Activated CD4-positive, alpha-beta memory T cell treated with anti-CD3 and anti-CD28 coated beads for 36 hours (primary cell): Measurements from ENCODE around the gene MPP2. TPM values are rescaled to one million over a fixed set of nuclear protein-coding genes. Genes with fewer than 3 reads are reported as not detected.
A peak's percentile ranks its signal among the peaks of the same experiment; 100 is the strongest.
"Not testable (repeated sequence)": the region's sequence is repeated elsewhere in the genome, so short reads cannot be mapped to it uniquely, and the experiment has no call there.

Experiments used
- CTCF ChIA-PET: fragments of 350-600 bp; sonication (Branson Sonifier 250); formaldehyde crosslinking; loops from one replicate; lab custom pipeline; 2021; ENCODE audit warnings: antibody characterized with exemption, inconsistent platforms; lab: Charles Lee
- POLR2A ChIA-PET: fragments of 350-600 bp; sonication (Branson Sonifier 250); formaldehyde crosslinking; loops from one replicate; lab custom pipeline; 2021; ENCODE audit warnings: antibody characterized with exemption; lab: Charles Lee
- DNase-seq: peaks from one replicate; pipeline ENCODE4 v3.0.0-alpha.2; 2020
- H3K27ac Mint-ChIP-seq: one replicate; pipeline ENCODE4 v1.8.0; 2021; ENCODE audit warnings: mixed read lengths
- H3K27me3 Mint-ChIP-seq: one replicate; pipeline ENCODE4 v1.8.0; 2021; ENCODE audit warnings: mixed read lengths
- H3K36me3 Mint-ChIP-seq: one replicate; pipeline ENCODE4 v1.8.0; 2021; ENCODE audit warnings: mixed read lengths
- H3K4me1 Mint-ChIP-seq: one replicate; pipeline ENCODE4 v1.8.0; 2021; ENCODE audit warnings: low read depth, mixed read lengths
- H3K4me3 Mint-ChIP-seq: one replicate; pipeline ENCODE4 v1.8.0; 2021; ENCODE audit warnings: mild to moderate bottlenecking, mixed read lengths
- H3K9me3 Mint-ChIP-seq: one replicate; pipeline ENCODE4 v1.8.0; 2021; ENCODE audit warnings: mixed read lengths
- intact Hi-C: fragments of 100-400 bp; cut with micrococcal nuclease; formaldehyde crosslinking; loops from one replicate; pipeline ENCODE4 v1.15.1; 2023
- total RNA-seq, 2 experiments: library from RNA; stranded (reverse); gene quantifications; one replicate each; pipeline ENCODE4 v1.2.3, GENCODE V29; 2021

The MPP2 gene
- total RNA-seq, 2 experiments from 2014 or later = 1.8 to 2.0 TPM

GRCh38 chr17:43900183-43900857, 7.0 kb downstream of the MPP2 start:
- no peaks in the 10 kb centered on the region for H3K36me3 Mint-ChIP-seq
- intact Hi-C loops = no loop called here
- peak; percentile 90 for DNase-seq
- H3K4me3 Mint-ChIP-seq = peak overlapping the region; percentile 69
- H3K27me3 Mint-ChIP-seq = peaks cover 2% of the 10 kb centered on the region
- peaks cover 7% of the 10 kb centered on the region for H3K4me1 Mint-ChIP-seq
- ChIA-PET CTCF (interaction anchor here (4.2 to 11.7 kb wide), 2 partner anchors 9 to 21 kb away, joined by 20 to 60 read pairs; no protein-coding TSS in a partner anchor), POLR2A (interaction anchor here (0.9 kb wide), 1 partner anchor 25 kb away, joined by 3 read pairs; no protein-coding TSS in a partner anchor)
- no peak overlapping the region for H3K27ac Mint-ChIP-seq
- H3K9me3 Mint-ChIP-seq = no peaks in the 10 kb centered on the region

DNA sequence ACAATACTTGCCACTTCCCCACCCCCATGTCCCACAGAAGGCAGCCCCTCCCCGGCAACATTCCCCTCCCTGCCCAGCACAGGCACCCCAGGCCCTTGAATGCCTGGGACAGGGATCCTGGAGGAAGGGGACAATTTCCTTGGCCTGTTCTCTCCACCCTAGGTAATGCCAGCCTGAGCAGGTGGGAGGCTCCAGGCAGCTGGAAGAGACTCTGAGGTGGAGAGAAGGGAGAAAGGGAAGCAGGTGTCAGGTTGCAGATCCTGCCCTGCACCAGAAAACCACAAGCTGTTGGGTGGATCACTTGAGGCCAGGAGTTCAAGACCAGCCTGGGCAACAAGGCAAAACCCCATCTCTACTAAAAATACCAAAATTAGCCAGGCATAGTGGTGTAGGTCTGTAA, 8.9 kb downstream of the MPP2 start:
- intact Hi-C loops = no loop called here
- H3K4me1 Mint-ChIP-seq = peaks cover 7% of the 10 kb centered on the region
- H3K27me3 Mint-ChIP-seq = peaks cover 2% of the 10 kb centered on the region
- no peaks in the 10 kb centered on the region for H3K36me3 Mint-ChIP-seq
- ChIA-PET CTCF (interaction anchor here (4.2 to 11.7 kb wide), 2 partner anchors 11 to 19 kb away, joined by 20 to 60 read pairs; no protein-coding TSS in a partner anchor), POLR2A (no interaction called here)
- H3K4me3 Mint-ChIP-seq = no peak overlapping the region
- no peaks in the 10 kb centered on the region for H3K9me3 Mint-ChIP-seq
- no peak for DNase-seq
- H3K27ac Mint-ChIP-seq = no peak overlapping the region

GRCh38 chr17:43897831-43898230, 9.5 kb downstream of the MPP2 start:
- Mint-ChIP-seq H3K36me3 (no peaks in the 10 kb centered on the region), H3K9me3 (no peaks in the 10 kb centered on the region), H3K4me3 (no peak overlapping the region), H3K4me1 (peaks cover 7% of the 10 kb centered on the region), H3K27me3 (peaks cover 2% of the 10 kb centered on the region), H3K27ac (no peak overlapping the region)
- intact Hi-C loops = no loop called here
- ChIA-PET CTCF (interaction anchor here (11.7 kb wide), 1 partner anchor 19 kb away, joined by 60 read pairs; no protein-coding TSS in a partner anchor), POLR2A (no interaction called here)
- no peak for DNase-seq

- H3K4me3 Mint-ChIP-seq, H3K27ac Mint-ChIP-seq, DNase-seq, intact Hi-C loops, POLR2A ChIA-PET, H3K27me3 Mint-ChIP-seq, H3K36me3 Mint-ChIP-seq, H3K4me1 Mint-ChIP-seq, H3K9me3 Mint-ChIP-seq: not testable (repeated sequence)
- CTCF ChIA-PET = interaction anchor here (1.4 to 11.7 kb wide), 2 partner anchors 15 to 49 kb away, joined by 4 to 60 read pairs; no protein-coding TSS in a partner anchor
Measured at GRCh38 chr17:43894494-43894893, 12.8 kb downstream of the MPP2 start.

- no peaks in the 10 kb centered on the region for H3K9me3 Mint-ChIP-seq
- H3K4me3 Mint-ChIP-seq = no peak overlapping the region
- POLR2A ChIA-PET = no interaction called here
- H3K27ac Mint-ChIP-seq = no peak overlapping the region
- DNase-seq = no peak
- H3K27me3 Mint-ChIP-seq = no peaks in the 10 kb centered on the region
- H3K4me1 Mint-ChIP-seq = no peaks in the 10 kb centered on the region
- CTCF ChIA-PET = interaction anchor here (0.9 to 11.7 kb wide), 3 partner anchors 14 to 52 kb away, joined by 3 to 60 read pairs (median 5); no protein-coding TSS in a partner anchor
- no peaks in the 10 kb centered on the region for H3K36me3 Mint-ChIP-seq
- intact Hi-C loops = no loop called here
Measured at GRCh38 chr17:43892647-43892952, 14.7 kb downstream of the MPP2 start.

DNA sequence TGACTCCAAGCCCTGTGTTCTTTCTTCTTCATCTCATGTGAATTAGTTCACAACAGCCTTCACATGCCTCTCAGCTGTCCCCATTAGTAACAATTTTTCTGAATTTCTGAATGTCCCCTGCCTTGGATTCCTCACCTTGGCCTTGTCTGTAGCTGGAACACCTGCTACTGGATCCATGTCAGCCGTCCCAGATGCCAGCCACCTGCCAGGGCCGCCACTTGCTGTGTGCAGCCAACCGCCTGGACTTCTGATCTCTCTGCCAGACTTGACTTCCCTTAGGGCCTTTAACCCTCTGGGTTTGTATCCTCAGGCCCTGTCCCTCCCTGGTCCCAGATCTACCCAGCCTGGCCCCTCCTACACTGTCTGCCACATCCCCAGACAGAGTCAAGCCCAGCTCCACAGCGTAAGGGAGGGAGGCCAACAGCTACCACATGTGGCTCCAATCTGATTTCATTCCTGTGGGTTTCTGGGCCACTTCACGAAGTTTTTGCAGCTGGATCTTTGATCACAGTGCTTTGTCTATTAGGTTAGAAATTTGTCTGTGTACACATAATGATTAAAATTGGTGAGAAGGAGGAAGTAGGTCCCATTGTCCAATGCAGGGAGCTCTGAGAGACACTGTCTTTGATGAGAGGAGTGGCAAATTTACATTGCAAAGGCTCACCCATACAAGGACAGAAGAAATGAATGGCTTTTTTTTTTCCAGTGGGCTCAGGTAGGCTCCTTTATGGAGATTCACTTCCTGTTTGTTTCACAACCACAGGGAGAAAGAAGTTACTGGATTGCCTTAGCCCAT, 15.3 kb downstream of the MPP2 start:
- no peak for DNase-seq
- H3K4me3 Mint-ChIP-seq = no peak overlapping the region
- ChIA-PET POLR2A (no interaction called here), CTCF (interaction anchor here (0.9 to 11.7 kb wide), 3 partner anchors 13 to 52 kb away, joined by 3 to 60 read pairs (median 5); partner anchors contain the start of gene MPP2)
- H3K27ac Mint-ChIP-seq = no peak overlapping the region
- no peaks in the 10 kb centered on the region for H3K9me3 Mint-ChIP-seq
- H3K36me3 Mint-ChIP-seq = no peaks in the 10 kb centered on the region
- H3K27me3 Mint-ChIP-seq = no peaks in the 10 kb centered on the region
- H3K4me1 Mint-ChIP-seq = no peaks in the 10 kb centered on the region
- intact Hi-C loops = no loop called here

- no peaks in the 10 kb centered on the region for H3K4me1 Mint-ChIP-seq
- no peak overlapping the region for H3K4me3 Mint-ChIP-seq
- no peaks in the 10 kb centered on the region for H3K27me3 Mint-ChIP-seq
- H3K27ac Mint-ChIP-seq = no peak overlapping the region
- DNase-seq = no peak
- CTCF ChIA-PET = interaction anchor here (11.7 kb wide), 1 partner anchor 11 kb away, joined by 60 read pairs; no protein-coding TSS in a partner anchor
- H3K36me3 Mint-ChIP-seq = no peaks in the 10 kb centered on the region
- POLR2A ChIA-PET = no interaction called here
- intact Hi-C loops = no loop called here
- no peaks in the 10 kb centered on the region for H3K9me3 Mint-ChIP-seq
Measured at GRCh38 chr17:43890240-43890639, 17.1 kb downstream of the MPP2 start.

DNA sequence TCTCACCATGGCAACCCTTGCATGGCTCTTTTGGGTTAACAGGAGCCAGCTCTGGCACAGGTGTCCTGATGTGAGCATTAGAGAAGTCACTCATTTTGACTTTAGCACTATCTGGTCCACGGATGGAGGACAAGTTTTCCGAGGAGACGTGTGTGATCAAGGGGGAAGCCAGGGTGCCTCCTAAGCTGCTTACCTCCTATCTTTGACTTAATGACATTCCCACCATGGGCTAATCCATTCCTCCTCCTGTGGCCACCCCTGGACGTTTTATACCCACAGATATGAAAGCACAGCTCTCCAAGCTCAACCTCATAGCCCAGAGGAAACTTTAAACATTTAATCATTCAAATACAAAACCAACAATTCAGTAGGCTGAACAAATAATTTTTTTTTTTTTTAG, 18.8 kb downstream of the MPP2 start:
- ChIA-PET CTCF (interaction anchor here (1.4 to 2.6 kb wide), 2 partner anchors 10 to 42 kb away, joined by 5 to 22 read pairs; no protein-coding TSS in a partner anchor), POLR2A (no interaction called here)
- DNase-seq = no peak
- Mint-ChIP-seq H3K4me3 (no peak overlapping the region), H3K9me3 (no peaks in the 10 kb centered on the region), H3K4me1 (no peaks in the 10 kb centered on the region), H3K27ac (no peak overlapping the region), H3K36me3 (no peaks in the 10 kb centered on the region), H3K27me3 (no peaks in the 10 kb centered on the region)
- intact Hi-C loops = no loop called here

GRCh38 chr17:43882761-43883415, 24.4 kb downstream of the MPP2 start:
- no peak for DNase-seq
- no peaks in the 10 kb centered on the region for H3K36me3 Mint-ChIP-seq
- no peaks in the 10 kb centered on the region for H3K27me3 Mint-ChIP-seq
- ChIA-PET CTCF (no interaction called here), POLR2A (no interaction called here)
- H3K9me3 Mint-ChIP-seq = no peaks in the 10 kb centered on the region
- no peak overlapping the region for H3K4me3 Mint-ChIP-seq
- H3K27ac Mint-ChIP-seq = no peak overlapping the region
- intact Hi-C loops = no loop called here
- H3K4me1 Mint-ChIP-seq = no peaks in the 10 kb centered on the region

DNA sequence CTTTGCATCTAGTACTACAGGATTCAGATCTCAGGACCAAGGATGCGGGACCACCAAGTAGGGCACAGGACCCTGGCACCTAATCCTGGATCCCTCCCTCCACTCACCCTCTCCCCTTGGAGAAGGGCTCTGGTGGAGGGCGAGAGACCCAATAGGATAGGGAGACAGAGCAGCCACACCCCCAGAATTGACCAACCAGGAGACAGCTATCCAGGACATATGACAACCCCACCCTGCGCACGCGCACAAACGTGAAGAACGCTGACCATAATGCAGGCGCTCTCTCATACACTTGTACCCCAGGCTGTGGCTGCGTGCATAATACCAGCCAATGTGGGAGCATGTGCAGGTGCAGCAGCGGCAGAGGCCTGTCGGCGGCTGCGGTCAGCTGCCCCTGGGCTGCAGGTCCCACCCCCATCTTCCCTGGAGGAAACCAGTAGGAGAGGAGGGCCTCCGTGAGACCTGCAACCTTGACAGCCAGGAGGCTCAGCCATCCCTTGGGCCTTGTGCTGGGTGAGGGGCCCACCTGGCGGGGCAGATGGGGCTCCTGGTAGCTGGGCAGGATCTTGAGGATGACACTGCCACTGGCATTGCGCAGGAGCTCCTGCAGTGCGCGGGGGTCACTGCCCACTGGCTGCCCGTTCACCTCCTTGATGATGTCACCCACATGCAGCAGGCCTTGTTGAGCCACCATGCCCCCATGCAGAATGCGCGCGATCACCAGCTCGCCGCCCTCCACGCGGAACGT, 25.4 kb downstream of the MPP2 start:
- no peaks in the 10 kb centered on the region for H3K36me3 Mint-ChIP-seq
- CTCF ChIA-PET = interaction anchor here (1.9 to 2.1 kb wide), 2 partner anchors 28 to 62 kb away, joined by 6 to 12 read pairs; no protein-coding TSS in a partner anchor
- no peak for DNase-seq
- no peak overlapping the region for H3K27ac Mint-ChIP-seq
- no peaks in the 10 kb centered on the region for H3K4me1 Mint-ChIP-seq
- no peaks in the 10 kb centered on the region for H3K27me3 Mint-ChIP-seq
- no peaks in the 10 kb centered on the region for H3K9me3 Mint-ChIP-seq
- POLR2A ChIA-PET = no interaction called here
- intact Hi-C loops = no loop called here
- H3K4me3 Mint-ChIP-seq = no peak overlapping the region

GRCh38 chr17:43881181-43881580, 26.2 kb downstream of the MPP2 start:
- Mint-ChIP-seq H3K9me3 (no peaks in the 10 kb centered on the region), H3K27me3 (no peaks in the 10 kb centered on the region), H3K4me1 (no peaks in the 10 kb centered on the region), H3K27ac (no peak overlapping the region), H3K36me3 (no peaks in the 10 kb centered on the region), H3K4me3 (no peak overlapping the region)
- intact Hi-C loops = no loop called here
- DNase-seq = no peak
- CTCF ChIA-PET = interaction anchor here (1.3 to 4.4 kb wide), 12 partner anchors 7 to 287 kb away, joined by 3 to 60 read pairs (median 8); no protein-coding TSS in a partner anchor
- POLR2A ChIA-PET = no interaction called here
